Measurements from ENCODE around the gene INTS12. TPM values are rescaled to one million over a fixed set of nuclear protein-coding genes. Genes with fewer than 3 reads are reported as not detected.

The INTS12 gene
- total and polyA plus RNA-seq, 2 of the 8 experiments (the other 6 are each of a cell fraction or from before 2014, with no cell fraction given), result 12.3 to 14.1 TPM

- DNase-seq (ENCODE audit: low read depth in 1 of 2, low spot score in 2 of 2) (no peak), FAIRE-seq (no peak)
- no peak overlapping the region for H3K9ac ChIP-seq (replicated peaks in 1 of 4; ENCODE audit: extremely low read depth in 1 of 4, low read depth in 3 of 4, low read length in 3 of 4)
- no peak overlapping the region for H4K5ac ChIP-seq (ENCODE audit: insufficient read length, low read depth, low read length)
- H4K91ac ChIP-seq (replicated peaks; ENCODE audit: insufficient read length, low read length), result no peak overlapping the region
- no peak overlapping the region for H3K4me3 ChIP-seq (ENCODE audit: extremely low read depth in 1 of 4, insufficient read depth in 2 of 4, low read depth in 3 of 4, low read length in 4 of 4)
- no peak overlapping the region for H3K56ac ChIP-seq (replicated peaks; ENCODE audit: insufficient read length, low read depth, low read length)
- ChIA-PET POLR2A (ENCODE audit: partially characterized antibody) (no interaction called here), CTCF (ENCODE audit: partially characterized antibody) (interaction anchor here (0.9 to 1.0 kb wide), 2 partner anchors 10 to 14 kb away, joined by 3 read pairs; no protein-coding TSS in a partner anchor)
- TF ChIP-seq SP1 (IDR thresholded peaks at IDR 0.05; ENCODE audit: low read depth, low read length) (no peak), RNF2 (IDR thresholded peaks at IDR 0.05; ENCODE audit: borderline replicate concordance, low read depth, low read length, missing control alignments, poor library complexity, severe bottlenecking) (no peak), CEBPB (IDR thresholded peaks at IDR 0.05; ENCODE audit: low read depth, low read length) (no peak), GTF2F1 (IDR thresholded peaks at IDR 0.05; ENCODE audit: borderline replicate concordance, low read depth, low read length) (no peak), CBX8 (IDR thresholded peaks at IDR 0.05; ENCODE audit: borderline replicate concordance, low read depth, low read length) (no peak), GABPA (IDR thresholded peaks at IDR 0.05; ENCODE audit: borderline replicate concordance, insufficient read depth, low read length) (no peak), TAF7 (optimal IDR thresholded peaks at IDR 0.05; ENCODE audit: borderline replicate concordance, low read depth, low read length) (no peak), POLR2A (IDR thresholded peaks at IDR 0.05; ENCODE audit: control extremely low read depth in 1 of 2, low read depth in 2 of 2, low read length in 2 of 2) (no peak), ATF2 (IDR thresholded peaks at IDR 0.05; ENCODE audit: low read length) (no peak)
- H2BK20ac ChIP-seq (ENCODE audit: low read length), result no peak overlapping the region
- H2AFZ ChIP-seq (ENCODE audit: low read length), result no peak overlapping the region
- no peak overlapping the region for H2AK5ac ChIP-seq (ENCODE audit: low read depth, low read length)
- H2BK120ac ChIP-seq (replicated peaks; ENCODE audit: low read depth, low read length), result no peak overlapping the region
- H2BK15ac ChIP-seq (ENCODE audit: low read length), result no peak overlapping the region
- no peaks in the 10 kb centered on the region for H4K20me1 ChIP-seq (replicated peaks in 1 of 2; ENCODE audit: control insufficient read depth in 1 of 2, insufficient read depth in 2 of 2, low read length in 2 of 2)
- no peaks in the 10 kb centered on the region for H3K36me3 ChIP-seq (ENCODE audit: control insufficient read depth in 2 of 4, insufficient read depth in 4 of 4, low read length in 3 of 4)
- H3K18ac ChIP-seq (ENCODE audit: extremely low read depth, low read length), result no peak overlapping the region
- H3K79me1 ChIP-seq (ENCODE audit: low read depth, low read length), result no peaks in the 10 kb centered on the region
- no peaks in the 10 kb centered on the region for H3K23me2 ChIP-seq (ENCODE audit: low read depth, low read length)
- H3K23ac ChIP-seq (ENCODE audit: insufficient read length), result peak overlapping the region; percentile 83
- H3K27me3 ChIP-seq (replicated peaks in 1 of 4; ENCODE audit: control insufficient read depth in 3 of 4, extremely low read depth in 1 of 4, insufficient read depth in 3 of 4, low read length in 3 of 4), result no peaks in the 10 kb centered on the region
- no peak overlapping the region for H3K14ac ChIP-seq (ENCODE audit: insufficient read length)
- H3K27ac ChIP-seq (ENCODE audit: low read depth, low read length), result no peak overlapping the region
- no peaks in the 10 kb centered on the region for H3K4me1 ChIP-seq (replicated peaks in 1 of 4; ENCODE audit: control insufficient read depth in 3 of 4, insufficient read depth in 4 of 4, low read length in 3 of 4)
- no peak overlapping the region for H2BK5ac ChIP-seq (ENCODE audit: low read depth, low read length)
- no peak overlapping the region for H4K8ac ChIP-seq (ENCODE audit: extremely low read depth, insufficient read depth, low read length)
- WGBS, 2 experiments (ENCODE audit: extremely low coverage in 1 of 2, insufficient coverage in 1 of 2, insufficient read length in 1 of 2, insufficient replicate concordance in 2 of 2, low coverage in 1 of 2, low lambda C conversion rate in 2 of 2, missing lambda C conversion rate in 1 of 2), result 94% methylated on average over 1 of the region's 1 CpG; no CpG with 5 or more reads in 1 of the 2 experiments
- H3K4ac ChIP-seq (replicated peaks; ENCODE audit: insufficient read length, low read depth, low read length), result no peak overlapping the region
- no peak overlapping the region for H3K4me2 ChIP-seq (ENCODE audit: insufficient read depth in 1 of 2, low read depth in 2 of 2, low read length in 2 of 2)
- H3K79me2 ChIP-seq (ENCODE audit: control insufficient read depth in 1 of 2, insufficient read depth in 2 of 2, low read length in 2 of 2), result no peaks in the 10 kb centered on the region
- no peaks in the 10 kb centered on the region for H3K9me3 ChIP-seq (ENCODE audit: insufficient read depth in 2 of 2, low read depth in 1 of 2, low read length in 1 of 2)
- H2BK12ac ChIP-seq (ENCODE audit: low read depth, low read length), result no peak overlapping the region
These were observed 63.0 kb downstream of the INTS12 start for GRCh38 chr4:105645440-105645839.
